GM12878 (cell line): ENCODE results near the gene HOXB3. TPM values are rescaled to one million over a fixed set of nuclear protein-coding genes. Genes with fewer than 3 reads are reported as not detected.

ENCODE experiments used
- ATAC-seq: fragments of 200-7000 bp; cut with Tn5 transposase; 3 replicates; pipeline ENCODE4 v1.9.1; 2020; ENCODE audit warnings: mild to moderate bottlenecking, moderate library complexity
- BruUV-seq: library from RNA; stranded (reverse); fragments of 400-500 nt; replicated peaks from 2 replicates; lab custom pipeline; 2021; lab: Mats Ljungman, UMichigan
- CTCF ChIA-PET: fragments of 300-600 bp; sonication (Branson Sonifier 250); formaldehyde crosslinking; extraction: SDS; loops from one replicate; lab custom pipeline; 2021; ENCODE audit warnings: inconsistent platforms; lab: Yijun Ruan, JAX
- POLR2A ChIA-PET: fragments of 350-600 bp; formaldehyde crosslinking; extraction: SDS; loops from one replicate; lab custom pipeline; 2021; ENCODE audit warnings: inconsistent platforms; lab: Charles Lee
- RAD21 ChIA-PET: fragments of 300-600 bp; sonication (Branson Sonifier 250); formaldehyde crosslinking; loops from one replicate; lab custom pipeline; 2023; ENCODE audit warnings: antibody characterized with exemption; ENCODE audit not compliant: unreplicated experiment; lab: Charles Lee
- SMC1A ChIA-PET: fragments of 300-600 bp; sonication (Branson Sonifier 250); formaldehyde crosslinking; loops from one replicate; lab custom pipeline; 2023; ENCODE audit not compliant: unreplicated experiment, uncharacterized antibody; lab: Charles Lee
- DNase-seq: peaks from one replicate; pipeline ENCODE4 v3.0.0-alpha.2; 2011; ENCODE audit warnings: low read depth, low spot score
- FAIRE-seq: peaks from 3 replicates; lab custom pipeline; 2011; peaks lifted over from hg19 to GRCh38; lab: Jason Lieb, UNC
- H2AFZ ChIP-seq: 2 replicates; pipeline ENCODE4 v1.6.0; 2011; ENCODE audit warnings: low read depth, low read length, control low read depth; ENCODE audit not compliant: control insufficient read depth
- H3K27ac ChIP-seq: 2 replicates; pipeline ENCODE4 v1.5.1; 2011; ENCODE audit warnings: control low read depth; ENCODE audit not compliant: control insufficient read depth, insufficient read depth
- H3K27me3 ChIP-seq, 2 experiments: replicated peaks in 1 of 2; 2 replicates each; pipeline versions ENCODE4 v1.6.0 to v1.6.1; 2011; ENCODE audit warnings: low read length in 1 of 2; ENCODE audit not compliant: control insufficient read depth in 2 of 2, insufficient read depth in 2 of 2
- H3K36me3 ChIP-seq, 2 experiments: 2 replicates each; pipeline ENCODE4 v1.5.1; 2011; ENCODE audit warnings: low read length in 1 of 2; ENCODE audit not compliant: control insufficient read depth in 2 of 2, insufficient read depth in 2 of 2
- H3K4me1 ChIP-seq: 2 replicates; pipeline ENCODE4 v1.6.1; 2011; ENCODE audit warnings: mild to moderate bottlenecking, low read length, moderate library complexity, mixed read lengths; ENCODE audit not compliant: control insufficient read depth, insufficient read depth
- H3K4me2 ChIP-seq: 2 replicates; pipeline ENCODE4 v1.6.0; 2011; ENCODE audit warnings: control low read depth; ENCODE audit not compliant: control insufficient read depth, insufficient read depth
- H3K4me3 ChIP-seq: fragments of 200-600 bp; sonication (generic); 2 replicates; pipeline ENCODE4 v1.5.1; 2016
- H3K79me2 ChIP-seq: 2 replicates; pipeline ENCODE4 v1.6.0; 2011; ENCODE audit warnings: low read length; ENCODE audit not compliant: control insufficient read depth, insufficient read depth
- H3K9ac ChIP-seq: 2 replicates; pipeline ENCODE4 v1.8.0; 2011; ENCODE audit warnings: low read length, control low read depth, mixed read lengths; ENCODE audit not compliant: control insufficient read depth, insufficient read depth
- H3K9me3 ChIP-seq: replicated peaks from 3 replicates; pipeline ENCODE4 v1.5.1; 2011; ENCODE audit warnings: mild to moderate bottlenecking, low read length; ENCODE audit not compliant: control insufficient read depth, insufficient read depth
- H4K20me1 ChIP-seq: 2 replicates; pipeline ENCODE4 v1.6.0; 2011; ENCODE audit not compliant: control insufficient read depth, insufficient read depth
- ESRRA ChIP-seq: IDR thresholded peaks from 2 replicates; pipeline ENCODE4 v1.6.1; 2012; ENCODE audit warnings: mild to moderate bottlenecking, low read length, improper control_type of control experiment
- FOS ChIP-seq: IDR thresholded peaks from 3 replicates; pipeline ENCODE4 v1.6.1; 2011; ENCODE audit warnings: borderline replicate concordance; ENCODE audit not compliant: insufficient read length; ENCODE audit errors: extremely low read depth
- IRF5 ChIP-seq: fragments of 450-650 bp; IDR thresholded peaks from 2 replicates; pipeline ENCODE4 v1.6.1; 2017; ENCODE audit warnings: borderline replicate concordance
- KAT2A ChIP-seq: conservative IDR thresholded peaks from 2 replicates; pipeline ENCODE4 v1.6.1; 2011; ENCODE audit warnings: low read depth, low read length; ENCODE audit not compliant: control insufficient read depth
- MYC ChIP-seq: IDR thresholded peaks from 2 replicates; pipeline ENCODE4 v1.6.1; 2011; ENCODE audit warnings: mild to moderate bottlenecking, low read length, moderate library complexity, inconsistent platforms; ENCODE audit not compliant: insufficient read depth, insufficient replicate concordance, insufficient read length, severe bottlenecking
- NRF1 ChIP-seq: conservative IDR thresholded peaks from 2 replicates; pipeline ENCODE4 v1.6.1; 2011; ENCODE audit warnings: mild to moderate bottlenecking, low read depth, low read length, improper control_type of control experiment
- PAX5 ChIP-seq: IDR thresholded peaks from 2 replicates; pipeline ENCODE4 v1.6.1; 2011; ENCODE audit warnings: low read depth, low read length, borderline replicate concordance
- PAX8 ChIP-seq: fragments of 450-650 bp; IDR thresholded peaks from 2 replicates; pipeline ENCODE4 v1.6.1; 2017; ENCODE audit warnings: mild to moderate bottlenecking, moderate library complexity
- POLR2AphosphoS5 ChIP-seq: IDR thresholded peaks from 2 replicates; pipeline ENCODE4 v1.6.1; 2011; ENCODE audit warnings: mild to moderate bottlenecking, low read length, inconsistent platforms
- STAT3 ChIP-seq: IDR thresholded peaks from 2 replicates; pipeline ENCODE4 v1.6.1; 2011; ENCODE audit warnings: low read depth, low read length, improper control_type of control experiment
- TCF12 ChIP-seq: IDR thresholded peaks from 2 replicates; pipeline ENCODE4 v1.6.1; 2011; ENCODE audit warnings: low read depth, mild to moderate bottlenecking, low read length
- TCF3 ChIP-seq: IDR thresholded peaks from 2 replicates; pipeline ENCODE4 v1.6.1; 2012; ENCODE audit warnings: low read depth, mild to moderate bottlenecking, low read length, borderline replicate concordance; ENCODE audit not compliant: insufficient read depth
- ZNF384 ChIP-seq: IDR thresholded peaks from 2 replicates; pipeline ENCODE4 v1.6.1; 2012; ENCODE audit warnings: low read depth, mild to moderate bottlenecking, low read length, improper control_type of control experiment, borderline replicate concordance
- WGBS: methylation state at CpG from one replicate; pipeline ENCODE4 v1.1.6; 2016; ENCODE audit warnings: low lambda C conversion rate; ENCODE audit not compliant: insufficient replicate concordance, insufficient coverage; ENCODE audit errors: missing lambda C conversion rate; 5-methylcytosine and 5-hydroxymethylcytosine counted together
- in situ Hi-C: fragments of 300-500 bp; cut with MboI; formaldehyde crosslinking; loops from 9 replicates; pipeline ENCODE4 v1.14.3; 2018; ENCODE audit warnings: mixed read lengths
- intact Hi-C: fragments of 100-400 bp; cut with micrococcal nuclease; formaldehyde crosslinking; loops from one replicate; pipeline ENCODE4 v1.14.2; 2022; ENCODE audit not compliant: unreplicated experiment
- polyA plus RNA-seq, 11 experiments: library from polyadenylated mRNA; depleted of rRNA in 4 of 11; unstranded in 6 of 11; stranded (reverse) in 5 of 11; fragments of >200 nt; fragmentation: Nextera tagmentation in 4 of 11; fragmentation: Illumina TruSeq in 1 of 11; extraction: Ambion mirVana in 4 of 11; extraction: Trizol in 1 of 11; gene quantifications; 1 replicate in 1 of 11; 2 replicates in 10 of 11; pipeline versions ENCODE4 v1.2.1 to v1.2.3, GENCODE V29; 2011 to 2016; ENCODE audit warnings: inconsistent platforms in 2 of 11, missing spikeins in 2 of 11, low read depth in 1 of 11
- total RNA-seq, 4 experiments: library from RNA; depleted of rRNA in 3 of 4; stranded (reverse); fragments of >200 nt in 3 of 4; fragmentation: Illumina TruSeq in 1 of 4; extraction: Trizol in 1 of 4; gene quantifications; 2 replicates each; pipeline versions ENCODE4 v1.2.1 to v1.2.3, GENCODE V29; 2013 to 2021
- TF ChIP-seq, protein P1 (sequence below): IDR thresholded peaks from 2 replicates; pipeline ENCODE4 v1.6.1; 2012; ENCODE audit warnings: improper control_type of control experiment, low read depth, low read length; ENCODE audit not compliant: insufficient replicate concordance

The HOXB3 gene
- total and polyA plus RNA-seq, 10 of the 15 experiments (the other 5 are each of a cell fraction or from before 2014, with no cell fraction given): 0.19 to 7.7 (median 2.9) TPM

GRCh38 chr17:48575066-48575582 is 14.9 kb downstream of the HOXB3 start:
- ChIA-PET CTCF (interaction anchor here (0.5 kb wide), 1 partner anchor 489 kb away, joined by 3 read pairs; no protein-coding TSS in a partner anchor), POLR2A (no interaction called here)
- Histone ChIP-seq H2AFZ (no peak overlapping the region), H3K27ac (no peak overlapping the region), H4K20me1 (no peaks in the 10 kb centered on the region)
- TF ChIP-seq MYC: no peak
- TF ChIP-seq POLR2AphosphoS5: no peak
- no peak for TF ChIP-seq KAT2A
- TF ChIP-seq TCF12: no peak
- TF ChIP-seq PAX5: no peak
- TF ChIP-seq ZNF384: no peak
- TF ChIP-seq IRF5: no peak
- TF ChIP-seq, protein P1, sequence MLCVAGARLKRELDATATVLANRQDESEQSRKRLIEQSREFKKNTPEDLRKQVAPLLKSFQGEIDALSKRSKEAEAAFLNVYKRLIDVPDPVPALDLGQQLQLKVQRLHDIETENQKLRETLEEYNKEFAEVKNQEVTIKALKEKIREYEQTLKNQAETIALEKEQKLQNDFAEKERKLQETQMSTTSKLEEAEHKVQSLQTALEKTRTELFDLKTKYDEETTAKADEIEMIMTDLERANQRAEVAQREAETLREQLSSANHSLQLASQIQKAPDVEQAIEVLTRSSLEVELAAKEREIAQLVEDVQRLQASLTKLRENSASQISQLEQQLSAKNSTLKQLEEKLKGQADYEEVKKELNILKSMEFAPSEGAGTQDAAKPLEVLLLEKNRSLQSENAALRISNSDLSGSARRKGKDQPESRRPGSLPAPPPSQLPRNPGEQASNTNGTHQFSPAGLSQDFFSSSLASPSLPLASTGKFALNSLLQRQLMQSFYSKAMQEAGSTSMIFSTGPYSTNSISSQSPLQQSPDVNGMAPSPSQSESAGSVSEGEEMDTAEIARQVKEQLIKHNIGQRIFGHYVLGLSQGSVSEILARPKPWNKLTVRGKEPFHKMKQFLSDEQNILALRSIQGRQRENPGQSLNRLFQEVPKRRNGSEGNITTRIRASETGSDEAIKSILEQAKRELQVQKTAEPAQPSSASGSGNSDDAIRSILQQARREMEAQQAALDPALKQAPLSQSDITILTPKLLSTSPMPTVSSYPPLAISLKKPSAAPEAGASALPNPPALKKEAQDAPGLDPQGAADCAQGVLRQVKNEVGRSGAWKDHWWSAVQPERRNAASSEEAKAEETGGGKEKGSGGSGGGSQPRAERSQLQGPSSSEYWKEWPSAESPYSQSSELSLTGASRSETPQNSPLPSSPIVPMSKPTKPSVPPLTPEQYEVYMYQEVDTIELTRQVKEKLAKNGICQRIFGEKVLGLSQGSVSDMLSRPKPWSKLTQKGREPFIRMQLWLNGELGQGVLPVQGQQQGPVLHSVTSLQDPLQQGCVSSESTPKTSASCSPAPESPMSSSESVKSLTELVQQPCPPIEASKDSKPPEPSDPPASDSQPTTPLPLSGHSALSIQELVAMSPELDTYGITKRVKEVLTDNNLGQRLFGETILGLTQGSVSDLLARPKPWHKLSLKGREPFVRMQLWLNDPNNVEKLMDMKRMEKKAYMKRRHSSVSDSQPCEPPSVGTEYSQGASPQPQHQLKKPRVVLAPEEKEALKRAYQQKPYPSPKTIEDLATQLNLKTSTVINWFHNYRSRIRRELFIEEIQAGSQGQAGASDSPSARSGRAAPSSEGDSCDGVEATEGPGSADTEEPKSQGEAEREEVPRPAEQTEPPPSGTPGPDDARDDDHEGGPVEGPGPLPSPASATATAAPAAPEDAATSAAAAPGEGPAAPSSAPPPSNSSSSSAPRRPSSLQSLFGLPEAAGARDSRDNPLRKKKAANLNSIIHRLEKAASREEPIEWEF: no peak
- TF ChIP-seq FOS: no peak
- no peak for TF ChIP-seq TCF3
- no peak for TF ChIP-seq ESRRA
- no peak for TF ChIP-seq PAX8
- TF ChIP-seq NRF1: no peak
- no peak for TF ChIP-seq STAT3
- TF ChIP-seq, all 136 proteins: peak for 0
- DNase-seq: no peak
- ChIA-PET SMC1A (interaction anchor here (1.0 to 1.3 kb wide), 6 partner anchors 9 to 141 kb away, joined by 3 to 7 read pairs (median 4); no protein-coding TSS in a partner anchor), RAD21 (interaction anchor here (1.0 kb wide), 2 partner anchors 28 to 62 kb away, joined by 3 read pairs; no protein-coding TSS in a partner anchor)
- H3K4me2 ChIP-seq: no peak overlapping the region
- H3K4me1 ChIP-seq: peaks cover 13% of the 10 kb centered on the region
- ATAC-seq: no peak
- no peak overlapping the region for H3K9ac ChIP-seq
- no peaks in the 10 kb centered on the region for H3K9me3 ChIP-seq
- H3K4me3 ChIP-seq: no peak overlapping the region
- H3K36me3 ChIP-seq: no peaks in the 10 kb centered on the region
- peaks cover 7% of the 10 kb centered on the region for H3K79me2 ChIP-seq
- intact Hi-C loops: no loop called here
- 49% methylated on average over 7 of the region's 7 CpGs for WGBS
- H3K27me3 ChIP-seq: no peaks in the 10 kb centered on the region
- no peak for FAIRE-seq
- BruUV-seq: no TSS peak
- in situ Hi-C loops: no loop called here
